HG03354 (cell line): ENCODE measurements around the gene ERMAP.
A peak's percentile ranks its signal among the peaks of the same experiment; 100 is the strongest.
"Not testable (repeated sequence)": the region's sequence is repeated elsewhere in the genome, so short reads cannot be mapped to it uniquely, and the experiment has no call there.

Experiments
- ATAC-seq: cut with Tn5 transposase; IDR thresholded peaks from one replicate; pipeline ENCODE4 v1.9.1; 2021; ENCODE audit warnings: mild to moderate bottlenecking; ENCODE audit not compliant: unreplicated experiment, poor library complexity, severe bottlenecking

Gene ERMAP

GRCh38 chr1:42806171-42806570, 10.8 kb upstream of the ERMAP start:
- ATAC-seq: no peak

GRCh38 chr1:42806593-42806992, 10.3 kb upstream of the ERMAP start:
- no peak for ATAC-seq

- no peak for ATAC-seq
These were observed 9.8 kb upstream of the ERMAP start for GRCh38 chr1:42807056-42807668.

GRCh38 chr1:42814815-42815214, 2.1 kb upstream of the ERMAP start:
- ATAC-seq: not testable (repeated sequence)

- ATAC-seq: peak; percentile 8
These were observed 859 bp upstream of the ERMAP start for GRCh38 chr1:42815941-42816584.

- no peak for ATAC-seq
These were observed 482 bp downstream of the ERMAP start for GRCh38 chr1:42817440-42817767.

GRCh38 chr1:42817976-42818375, 1.1 kb downstream of the ERMAP start:
- ATAC-seq: no peak

- no peak for ATAC-seq
These were observed 3.9 kb downstream of the ERMAP start for GRCh38 chr1:42820813-42821212.

- no peak for ATAC-seq
These were observed 4.8 kb downstream of the ERMAP start for GRCh38 chr1:42821690-42822089.

GRCh38 chr1:42822800-42823392, 6.0 kb downstream of the ERMAP start:
- no peak for ATAC-seq

GRCh38 chr1:42824481-42825035, 7.6 kb downstream of the ERMAP start:
- ATAC-seq: no peak

- no peak for ATAC-seq
These were observed 8.3 kb downstream of the ERMAP start for GRCh38 chr1:42825036-42825851.

GRCh38 chr1:42830631-42831030, 13.7 kb downstream of the ERMAP start:
- no peak for ATAC-seq

GRCh38 chr1:42831273-42831672, 14.4 kb downstream of the ERMAP start:
- no peak for ATAC-seq

- ATAC-seq: no peak
These were observed 15.8 kb downstream of the ERMAP start for GRCh38 chr1:42832641-42833240.

GRCh38 chr1:42833981-42834380, 17.1 kb downstream of the ERMAP start:
- ATAC-seq: no peak

GRCh38 chr1:42834803-42835202, 17.9 kb downstream of the ERMAP start:
- no peak for ATAC-seq

GRCh38 chr1:42835422-42835821, 18.5 kb downstream of the ERMAP start:
- ATAC-seq: no peak

GRCh38 chr1:42837709-42838108, 20.8 kb downstream of the ERMAP start:
- ATAC-seq: no peak
